GM12865 (cell line): ENCODE results near the gene ITGA8.

Experiments
- DNase-seq: peaks from one replicate; pipeline ENCODE4 v3.0.0; 2010; ENCODE audit warnings: low read depth
- H3K4me3 ChIP-seq: 2 replicates; pipeline ENCODE4 v1.5.1; 2011; ENCODE audit warnings: mild to moderate bottlenecking, low read depth, low read length, control low read depth
- TF ChIP-seq, protein P1 (sequence below): IDR thresholded peaks from 2 replicates; pipeline ENCODE4 v1.5.1; 2011; ENCODE audit warnings: low read length, control low read depth, low read depth, inconsistent platforms; ENCODE audit not compliant: insufficient read depth; ENCODE audit errors: missing control alignments

Gene ITGA8

DNA sequence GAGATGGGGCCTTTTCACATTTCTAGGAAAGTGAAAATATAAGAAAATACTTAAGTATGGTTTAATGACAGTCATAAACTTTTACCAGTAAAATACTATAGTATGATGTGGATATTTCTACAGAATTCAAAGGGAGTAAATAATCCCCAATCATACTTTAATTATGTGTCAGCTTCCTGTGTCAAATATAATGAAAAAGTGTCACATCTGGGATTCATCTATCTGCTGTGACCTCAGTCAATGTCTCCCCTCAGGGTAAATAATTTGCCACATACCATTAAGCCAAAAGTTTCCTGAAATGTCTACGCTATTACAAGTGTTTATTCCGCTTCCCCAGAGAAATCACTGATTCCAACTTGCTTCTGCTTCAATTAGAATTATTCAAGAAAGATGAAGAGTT, 110.5 kb downstream of the ITGA8 start:
- no peak for DNase-seq
- no peak overlapping the region for H3K4me3 ChIP-seq
- TF ChIP-seq, protein P1, sequence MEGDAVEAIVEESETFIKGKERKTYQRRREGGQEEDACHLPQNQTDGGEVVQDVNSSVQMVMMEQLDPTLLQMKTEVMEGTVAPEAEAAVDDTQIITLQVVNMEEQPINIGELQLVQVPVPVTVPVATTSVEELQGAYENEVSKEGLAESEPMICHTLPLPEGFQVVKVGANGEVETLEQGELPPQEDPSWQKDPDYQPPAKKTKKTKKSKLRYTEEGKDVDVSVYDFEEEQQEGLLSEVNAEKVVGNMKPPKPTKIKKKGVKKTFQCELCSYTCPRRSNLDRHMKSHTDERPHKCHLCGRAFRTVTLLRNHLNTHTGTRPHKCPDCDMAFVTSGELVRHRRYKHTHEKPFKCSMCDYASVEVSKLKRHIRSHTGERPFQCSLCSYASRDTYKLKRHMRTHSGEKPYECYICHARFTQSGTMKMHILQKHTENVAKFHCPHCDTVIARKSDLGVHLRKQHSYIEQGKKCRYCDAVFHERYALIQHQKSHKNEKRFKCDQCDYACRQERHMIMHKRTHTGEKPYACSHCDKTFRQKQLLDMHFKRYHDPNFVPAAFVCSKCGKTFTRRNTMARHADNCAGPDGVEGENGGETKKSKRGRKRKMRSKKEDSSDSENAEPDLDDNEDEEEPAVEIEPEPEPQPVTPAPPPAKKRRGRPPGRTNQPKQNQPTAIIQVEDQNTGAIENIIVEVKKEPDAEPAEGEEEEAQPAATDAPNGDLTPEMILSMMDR: no peak

DNA sequence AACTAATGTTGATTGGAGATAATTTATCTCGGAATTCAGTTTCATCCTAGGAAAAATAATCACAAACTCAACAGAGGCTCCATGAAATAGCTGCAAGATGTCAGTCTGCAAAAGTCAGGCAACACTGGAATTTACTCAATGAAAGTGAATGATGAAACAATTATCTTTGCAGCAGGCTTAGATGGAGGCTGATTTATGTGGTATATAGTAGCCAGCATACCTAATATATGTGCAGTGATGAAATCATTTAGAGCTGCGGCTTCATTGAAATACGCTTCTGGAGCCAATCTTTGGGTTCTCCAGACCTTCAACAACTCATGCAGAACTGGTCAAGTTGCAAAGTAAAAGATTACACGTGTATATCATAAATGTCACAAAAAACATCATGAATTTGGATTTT, 113.3 kb downstream of the ITGA8 start:
- H3K4me3 ChIP-seq: no peak overlapping the region
- no peak for DNase-seq
- TF ChIP-seq, protein P1: no peak

DNA sequence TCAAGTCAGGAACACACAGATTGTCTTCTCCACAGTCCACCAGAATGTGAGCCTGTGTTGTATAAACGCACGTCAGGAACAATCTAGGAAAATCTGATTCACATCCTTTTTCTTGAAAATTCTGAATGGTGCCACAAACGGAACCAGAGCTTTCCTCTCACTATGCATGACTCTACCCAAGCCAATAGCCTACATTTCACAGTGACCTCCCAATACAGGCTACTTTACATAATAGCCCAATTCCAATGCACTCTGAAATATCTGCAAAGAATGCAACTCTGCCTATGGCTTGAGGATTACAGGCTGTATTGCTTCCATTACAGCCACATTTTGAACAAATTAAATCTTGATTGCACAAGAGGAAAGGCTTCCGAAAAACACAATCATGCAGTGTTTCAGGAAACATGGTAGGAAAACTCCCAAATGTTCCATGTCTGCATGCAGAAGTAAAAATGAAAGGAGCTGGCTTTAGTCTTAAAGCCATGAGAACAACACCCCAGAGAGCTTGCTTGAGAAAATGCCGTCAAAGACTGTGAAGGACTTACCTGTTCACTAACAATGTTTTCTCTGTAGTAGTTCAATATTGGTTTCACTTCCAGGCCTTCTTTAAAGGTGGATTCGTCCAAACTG, 113.9 kb downstream of the ITGA8 start:
- no peak for DNase-seq
- no peak overlapping the region for H3K4me3 ChIP-seq
- TF ChIP-seq, protein P1: no peak

DNA sequence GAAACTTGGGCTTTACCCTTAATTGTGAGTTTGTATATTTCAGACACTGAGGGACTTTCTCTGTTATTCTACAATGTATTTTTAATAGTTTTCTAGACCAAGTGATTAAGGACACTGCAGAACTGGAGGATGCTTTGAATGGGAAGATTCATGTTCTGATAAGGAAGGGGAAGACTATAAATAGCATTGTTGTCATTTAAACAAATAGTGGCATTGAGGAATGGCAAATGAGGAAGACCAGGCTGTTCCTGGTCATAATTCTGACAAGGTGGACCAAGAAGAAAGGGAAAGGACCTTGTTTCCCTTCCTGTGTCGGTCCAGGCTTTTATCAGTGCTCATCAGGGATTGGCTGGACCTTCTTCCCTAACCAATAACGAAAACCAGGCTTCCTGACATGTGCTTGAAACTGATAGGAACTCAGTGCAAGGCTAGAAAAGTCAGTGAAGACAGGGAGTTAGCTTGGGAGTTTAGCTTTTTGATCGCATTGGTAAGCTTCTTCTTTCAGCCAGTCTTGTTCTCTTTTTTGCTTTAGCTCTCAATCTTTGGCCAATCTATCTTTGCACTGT, 116.2 kb downstream of the ITGA8 start:
- DNase-seq: no peak
- TF ChIP-seq, protein P1: no peak
- no peak overlapping the region for H3K4me3 ChIP-seq

DNA sequence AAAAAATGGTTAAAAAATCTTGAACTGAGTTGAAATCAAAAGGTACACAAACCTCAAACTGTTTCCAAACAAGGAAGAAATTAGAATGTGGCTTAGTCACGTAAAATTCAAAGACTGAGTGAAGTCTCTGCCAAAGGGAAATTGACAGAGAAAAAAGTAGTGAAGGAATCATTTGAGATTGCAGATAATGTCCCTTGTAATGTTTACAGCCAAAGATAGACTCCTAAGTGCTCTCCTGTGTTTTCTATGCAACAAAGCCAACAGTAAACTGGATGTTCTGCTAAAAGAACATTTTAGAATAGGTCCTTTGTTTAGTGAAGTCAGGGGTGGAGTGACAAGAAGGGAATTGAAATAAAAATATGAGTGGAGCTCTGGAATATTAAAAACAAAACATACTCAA, 117.9 kb downstream of the ITGA8 start:
- no peak overlapping the region for H3K4me3 ChIP-seq
- TF ChIP-seq, protein P1: no peak
- DNase-seq: no peak

DNA sequence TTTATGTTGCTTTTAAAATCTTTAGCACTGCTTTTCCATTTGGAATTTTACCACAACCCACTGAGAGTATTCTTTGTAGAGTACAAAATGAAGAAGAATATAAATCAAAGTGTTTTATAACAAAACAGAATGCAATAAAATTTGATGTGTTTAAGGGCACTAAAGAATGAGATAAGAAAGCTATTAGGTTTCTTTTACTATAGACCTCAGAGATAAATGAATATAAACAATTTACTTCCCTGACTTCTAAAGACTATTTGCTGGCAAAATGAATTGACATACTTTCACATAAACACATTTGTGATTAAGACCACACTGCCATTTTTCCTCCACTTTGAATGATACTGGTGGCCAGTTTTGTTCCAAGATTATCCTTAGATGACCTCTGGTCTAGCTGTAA, 124.5 kb downstream of the ITGA8 start:
- TF ChIP-seq, protein P1: no peak
- DNase-seq: no peak
- no peak overlapping the region for H3K4me3 ChIP-seq

DNA sequence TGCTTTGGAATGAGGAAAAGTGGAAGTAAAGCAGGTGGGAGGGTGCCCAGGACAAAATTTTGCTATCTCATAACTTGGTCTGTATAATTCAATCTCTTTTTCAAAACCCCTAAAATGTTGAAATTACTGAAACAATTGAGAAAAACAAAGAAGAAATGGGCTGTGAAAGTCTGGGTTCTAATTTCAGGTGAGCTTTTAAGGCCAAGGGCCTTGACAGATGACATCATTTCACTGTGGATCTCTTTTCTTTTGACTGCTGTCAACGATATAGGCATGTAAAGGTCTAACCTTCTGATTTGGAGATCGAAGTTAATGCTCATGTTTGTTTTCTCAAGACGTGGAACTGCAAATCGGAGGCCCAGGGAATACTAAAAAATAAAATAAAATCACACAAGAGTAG, 127.8 kb downstream of the ITGA8 start:
- DNase-seq: no peak
- no peak overlapping the region for H3K4me3 ChIP-seq
- TF ChIP-seq, protein P1: no peak
